ENCODE measurements around the gene CDYL2. TPM values are rescaled to one million over a fixed set of nuclear protein-coding genes. Genes with fewer than 3 reads are reported as not detected.

The CDYL2 gene
- total RNA-seq, 3 donors from 2014 or later, result 6.4 to 12.1 (median 10.7) TPM

GRCh38 chr16:80667925-80668324 lies 136.5 kb downstream of the CDYL2 start:
- no peak overlapping the region for H3K27ac ChIP-seq
- H3K9me3 ChIP-seq, result no peaks in the 10 kb centered on the region
- H3K36me3 ChIP-seq, result no peaks in the 10 kb centered on the region
- H3K4me3 ChIP-seq, result no peak overlapping the region
- DNase-seq (ENCODE audit: low spot score in 2 of 2), result no peak
- TF ChIP-seq POLR2AphosphoS5 (IDR thresholded peaks at IDR 0.05) (no peak), POLR2A (IDR thresholded peaks at IDR 0.05) (no peak), CTCF (IDR thresholded peaks at IDR 0.05) (no peak)
- intact Hi-C loops (cut with DNase I; ENCODE audit: low total_unique reads), result loop anchor here (5.0 kb wide), 1 partner anchor 1201 kb away; no protein-coding TSS in a partner anchor
- no peaks in the 10 kb centered on the region for H3K27me3 ChIP-seq
- H3K4me1 ChIP-seq, result no peaks in the 10 kb centered on the region

GRCh38 chr16:80667251-80667560 lies 137.2 kb downstream of the CDYL2 start:
- Histone ChIP-seq H3K36me3 (no peaks in the 10 kb centered on the region), H3K27me3 (no peaks in the 10 kb centered on the region), H3K27ac (no peak overlapping the region), H3K9me3 (no peaks in the 10 kb centered on the region), H3K4me3 (no peak overlapping the region), H3K4me1 (no peaks in the 10 kb centered on the region)
- no peak for DNase-seq (ENCODE audit: low spot score in 2 of 2)
- no peak for TF ChIP-seq POLR2AphosphoS5 (IDR thresholded peaks at IDR 0.05)
- TF ChIP-seq CTCF (IDR thresholded peaks at IDR 0.05), result no peak
- TF ChIP-seq POLR2A (IDR thresholded peaks at IDR 0.05), result no peak
- intact Hi-C loops (cut with DNase I; ENCODE audit: low total_unique reads), result loop anchor here (5.0 kb wide), 1 partner anchor 1200 kb away; no protein-coding TSS in a partner anchor

GRCh38 chr16:80666378-80667250 lies 137.8 kb downstream of the CDYL2 start:
- no peaks in the 10 kb centered on the region for H3K27me3 ChIP-seq
- H3K4me1 ChIP-seq, result no peaks in the 10 kb centered on the region
- no peak overlapping the region for H3K27ac ChIP-seq
- no peak overlapping the region for H3K4me3 ChIP-seq
- no peaks in the 10 kb centered on the region for H3K36me3 ChIP-seq
- TF ChIP-seq POLR2AphosphoS5 (IDR thresholded peaks at IDR 0.05) (no peak), CTCF (IDR thresholded peaks at IDR 0.05) (no peak), POLR2A (IDR thresholded peaks at IDR 0.05) (no peak)
- DNase-seq (ENCODE audit: low spot score in 2 of 2), result no peak
- intact Hi-C loops (cut with DNase I; ENCODE audit: low total_unique reads), result loop anchor here (5.0 kb wide), 1 partner anchor 1199 kb away; no protein-coding TSS in a partner anchor
- no peaks in the 10 kb centered on the region for H3K9me3 ChIP-seq

- peaks cover 0 to 11% of the 10 kb centered on the region in 2 donors for H3K9me3 ChIP-seq
- H3K27me3 ChIP-seq, result no peaks in the 10 kb centered on the region
- no peak overlapping the region for H3K27ac ChIP-seq
- no peak for DNase-seq (ENCODE audit: low spot score in 2 of 2)
- TF ChIP-seq POLR2A (IDR thresholded peaks at IDR 0.05) (no peak), POLR2AphosphoS5 (IDR thresholded peaks at IDR 0.05) (no peak), CTCF (IDR thresholded peaks at IDR 0.05) (no peak)
- no peak overlapping the region for H3K4me3 ChIP-seq
- H3K36me3 ChIP-seq, result no peaks in the 10 kb centered on the region
- intact Hi-C loops (cut with DNase I; ENCODE audit: low total_unique reads), result loop anchor here (2.0 to 5.0 kb wide), 2 partner anchors 53 to 1198 kb away; no protein-coding TSS in a partner anchor
- no peaks in the 10 kb centered on the region for H3K4me1 ChIP-seq
Observed at GRCh38 chr16:80665356-80665755, 139.0 kb downstream of the CDYL2 start.

- no peak for DNase-seq (ENCODE audit: low spot score in 2 of 2)
- TF ChIP-seq POLR2AphosphoS5 (IDR thresholded peaks at IDR 0.05), result no peak
- TF ChIP-seq POLR2A (IDR thresholded peaks at IDR 0.05), result no peak
- TF ChIP-seq CTCF (IDR thresholded peaks at IDR 0.05), result no peak
- intact Hi-C loops (cut with DNase I; ENCODE audit: low total_unique reads), result loop anchor here (2.0 to 5.0 kb wide), 2 partner anchors 54 to 1197 kb away; no protein-coding TSS in a partner anchor
- Histone ChIP-seq H3K27ac (no peak overlapping the region), H3K4me3 (no peak overlapping the region), H3K36me3 (no peaks in the 10 kb centered on the region), H3K9me3 (peaks cover 0 to 13% of the 10 kb centered on the region in 2 donors), H3K4me1 (no peaks in the 10 kb centered on the region), H3K27me3 (no peaks in the 10 kb centered on the region)
Observed at GRCh38 chr16:80664786-80665185, 139.6 kb downstream of the CDYL2 start.
